Memory B cell (primary cell): ENCODE measurements around the gene MMP10.

Source experiments
- ATAC-seq: fragments of 150-1000 bp; cut with Tn5 transposase; 2 replicates; pipeline ENCODE4 v1.10.0; 2021; ENCODE audit warnings: low read depth, mild to moderate bottlenecking, moderate library complexity
- DNase-seq, 2 donors: peaks; one replicate each; pipeline ENCODE4 v3.0.0; 2022; ENCODE audit warnings: low spot score in 2 of 2
- H3K27ac Mint-ChIP-seq: one replicate; pipeline ENCODE4 v1.8.0; 2022; ENCODE audit warnings: mild to moderate bottlenecking, moderate library complexity, mixed read lengths
- H3K27me3 Mint-ChIP-seq: one replicate; pipeline ENCODE4 v1.8.0; 2022; ENCODE audit warnings: mixed read lengths
- H3K36me3 Mint-ChIP-seq: one replicate; pipeline ENCODE4 v1.8.0; 2022; ENCODE audit warnings: mild to moderate bottlenecking, mixed read lengths
- H3K4me1 Mint-ChIP-seq: one replicate; pipeline ENCODE4 v1.8.0; 2022; ENCODE audit warnings: mixed read lengths
- H3K4me3 Mint-ChIP-seq: one replicate; pipeline ENCODE4 v1.8.0; 2022; ENCODE audit warnings: mild to moderate bottlenecking, moderate library complexity, mixed read lengths
- H3K9me3 Mint-ChIP-seq: one replicate; pipeline ENCODE4 v1.8.0; 2022; ENCODE audit warnings: mixed read lengths

MMP10 gene

GRCh38 chr11:102780491-102780918, at the start of gene MMP10:
TSS of gene MMP10 (minus strand) at chr11:102780628. CDS start at chr11:102780591, 37 bp downstream.
- H3K9me3 Mint-ChIP-seq, result peaks cover 2% of the 10 kb centered on the region
- H3K4me1 Mint-ChIP-seq, result no peaks in the 10 kb centered on the region
- no peak within 1 kb of the TSS for H3K27ac Mint-ChIP-seq
- ATAC-seq, result no peak
- no peak within 1 kb of the TSS for H3K4me3 Mint-ChIP-seq
- H3K36me3 Mint-ChIP-seq, result no peaks in the 10 kb centered on the region
- DNase-seq, result no peak
- peaks cover 5% of the 10 kb centered on the region for H3K27me3 Mint-ChIP-seq

GRCh38 chr11:102829316-102830000, 49.0 kb upstream of the MMP10 start:
- Mint-ChIP-seq H3K27ac (no peak overlapping the region), H3K4me3 (no peak overlapping the region), H3K36me3 (peaks cover 1% of the 10 kb centered on the region), H3K9me3 (peaks cover 3% of the 10 kb centered on the region), H3K4me1 (no peaks in the 10 kb centered on the region), H3K27me3 (peaks cover 21% of the 10 kb centered on the region)
- ATAC-seq (no peak), DNase-seq (no peak)

- ATAC-seq (no peak), DNase-seq (no peak)
- Mint-ChIP-seq H3K4me1 (no peaks in the 10 kb centered on the region), H3K27ac (no peak overlapping the region), H3K27me3 (peaks cover 13% of the 10 kb centered on the region), H3K36me3 (peaks cover 1% of the 10 kb centered on the region), H3K9me3 (peaks cover 3% of the 10 kb centered on the region), H3K4me3 (no peak overlapping the region)
Measured at GRCh38 chr11:102824556-102824955, 44.1 kb upstream of the MMP10 start.

GRCh38 chr11:102819491-102819890, 39.1 kb upstream of the MMP10 start:
- H3K27me3 Mint-ChIP-seq, result peaks cover 3% of the 10 kb centered on the region
- no peak overlapping the region for H3K27ac Mint-ChIP-seq
- no peak overlapping the region for H3K4me3 Mint-ChIP-seq
- H3K36me3 Mint-ChIP-seq, result no peaks in the 10 kb centered on the region
- H3K4me1 Mint-ChIP-seq, result no peaks in the 10 kb centered on the region
- ATAC-seq (no peak), DNase-seq (no peak)
- peaks cover 14% of the 10 kb centered on the region for H3K9me3 Mint-ChIP-seq

GRCh38 chr11:102813484-102813883, 33.1 kb upstream of the MMP10 start:
- Mint-ChIP-seq H3K4me3 (no peak overlapping the region), H3K27ac (no peak overlapping the region)
- ATAC-seq, result no peak

GRCh38 chr11:102812188-102812587, 31.8 kb upstream of the MMP10 start:
- DNase-seq (no peak), ATAC-seq (no peak)
- H3K27ac Mint-ChIP-seq, result no peak overlapping the region
- no peaks in the 10 kb centered on the region for H3K4me1 Mint-ChIP-seq
- H3K9me3 Mint-ChIP-seq, result peaks cover 9% of the 10 kb centered on the region
- no peaks in the 10 kb centered on the region for H3K36me3 Mint-ChIP-seq
- H3K4me3 Mint-ChIP-seq, result no peak overlapping the region
- H3K27me3 Mint-ChIP-seq, result peaks cover 7% of the 10 kb centered on the region

More at GRCh38 chr11:102813484-102813883, 33.1 kb upstream of the MMP10 start:
- Mint-ChIP-seq H3K4me1 (no peaks in the 10 kb centered on the region), H3K36me3 (no peaks in the 10 kb centered on the region), H3K27me3 (peaks cover 9% of the 10 kb centered on the region), H3K9me3 (peaks cover 15% of the 10 kb centered on the region)
- DNase-seq, result no peak

- Mint-ChIP-seq H3K27ac (no peak overlapping the region), H3K36me3 (no peaks in the 10 kb centered on the region), H3K9me3 (peaks cover 5% of the 10 kb centered on the region), H3K27me3 (peaks cover 7% of the 10 kb centered on the region), H3K4me1 (no peaks in the 10 kb centered on the region), H3K4me3 (no peak overlapping the region)
- DNase-seq (no peak), ATAC-seq (no peak)
Measured at GRCh38 chr11:102810950-102811660, 30.7 kb upstream of the MMP10 start.

GRCh38 chr11:102809971-102810370, 29.5 kb upstream of the MMP10 start:
- Mint-ChIP-seq H3K4me3 (no peak overlapping the region), H3K36me3 (no peaks in the 10 kb centered on the region), H3K27me3 (peaks cover 9% of the 10 kb centered on the region), H3K9me3 (peaks cover 2% of the 10 kb centered on the region), H3K27ac (no peak overlapping the region), H3K4me1 (no peaks in the 10 kb centered on the region)
- ATAC-seq, result no peak
- no peak for DNase-seq

- no peaks in the 10 kb centered on the region for H3K4me1 Mint-ChIP-seq
- H3K4me3 Mint-ChIP-seq, result no peak overlapping the region
- DNase-seq, result no peak
- H3K9me3 Mint-ChIP-seq, result no peaks in the 10 kb centered on the region
- no peak for ATAC-seq
- no peaks in the 10 kb centered on the region for H3K36me3 Mint-ChIP-seq
- peaks cover 13% of the 10 kb centered on the region for H3K27me3 Mint-ChIP-seq
- no peak overlapping the region for H3K27ac Mint-ChIP-seq
Measured at GRCh38 chr11:102807921-102808320, 27.5 kb upstream of the MMP10 start.

GRCh38 chr11:102806296-102806695, 25.9 kb upstream of the MMP10 start:
- H3K4me1 Mint-ChIP-seq, result no peaks in the 10 kb centered on the region

GRCh38 chr11:102802341-102802740, 21.9 kb upstream of the MMP10 start:
- Mint-ChIP-seq H3K36me3 (no peaks in the 10 kb centered on the region), H3K4me1 (no peaks in the 10 kb centered on the region), H3K4me3 (no peak overlapping the region), H3K9me3 (no peaks in the 10 kb centered on the region), H3K27ac (no peak overlapping the region), H3K27me3 (peaks cover 9% of the 10 kb centered on the region)
- no peak for DNase-seq
- no peak for ATAC-seq

More at GRCh38 chr11:102806296-102806695, 25.9 kb upstream of the MMP10 start:
- Mint-ChIP-seq H3K27me3 (peaks cover 12% of the 10 kb centered on the region), H3K27ac (no peak overlapping the region), H3K9me3 (no peaks in the 10 kb centered on the region), H3K36me3 (no peaks in the 10 kb centered on the region), H3K4me3 (no peak overlapping the region)
- DNase-seq, result no peak
- no peak for ATAC-seq

GRCh38 chr11:102800767-102801166, 20.3 kb upstream of the MMP10 start:
- Mint-ChIP-seq H3K4me3 (no peak overlapping the region), H3K27me3 (peaks cover 9% of the 10 kb centered on the region), H3K9me3 (no peaks in the 10 kb centered on the region), H3K4me1 (no peaks in the 10 kb centered on the region), H3K36me3 (no peaks in the 10 kb centered on the region), H3K27ac (no peak overlapping the region)
- DNase-seq, result no peak
- no peak for ATAC-seq

- Mint-ChIP-seq H3K36me3 (no peaks in the 10 kb centered on the region), H3K27me3 (peaks cover 6% of the 10 kb centered on the region), H3K9me3 (no peaks in the 10 kb centered on the region), H3K4me3 (no peak overlapping the region), H3K4me1 (no peaks in the 10 kb centered on the region), H3K27ac (no peak overlapping the region)
- DNase-seq (no peak), ATAC-seq (no peak)
Measured at GRCh38 chr11:102799681-102800340, 19.4 kb upstream of the MMP10 start.

- DNase-seq (no peak), ATAC-seq (no peak)
- Mint-ChIP-seq H3K27me3 (no peaks in the 10 kb centered on the region), H3K27ac (no peak within 1 kb of the TSS), H3K4me3 (no peak within 1 kb of the TSS), H3K9me3 (no peaks in the 10 kb centered on the region), H3K36me3 (no peaks in the 10 kb centered on the region), H3K4me1 (no peaks in the 10 kb centered on the region)
Measured at GRCh38 chr11:102798012-102798746, 17.8 kb upstream of the MMP10 start, which contains the start of gene MMP1. TSS of gene MMP1 (minus strand) at chr11:102798160. CDS start at chr11:102798092, 68 bp downstream.
